Cardiac fibroblast (primary cell): ENCODE results near the gene TCF7L1.

Experiments used
- DNase-seq, 2 donors: peaks; one replicate each; pipeline versions ENCODE4 v3.0.0 to v3.0.0-alpha.2; 2010; ENCODE audit warnings: low read depth in 2 of 2
- H3K4me3 ChIP-seq, 2 donors: replicated peaks in 1 of 2; 1 replicate in 1 of 2; 2 replicates in 1 of 2; pipeline ENCODE4 v1.5.1; 2011; ENCODE audit warnings: low read depth in 2 of 2, low read length in 2 of 2, mild to moderate bottlenecking in 2 of 2, moderate library complexity in 1 of 2
- TF ChIP-seq, protein P1 (sequence below): IDR thresholded peaks from one replicate; pipeline ENCODE4 v1.5.1; 2011; ENCODE audit warnings: low read depth, mild to moderate bottlenecking, low read length, inconsistent platforms

TCF7L1 gene

DNA sequence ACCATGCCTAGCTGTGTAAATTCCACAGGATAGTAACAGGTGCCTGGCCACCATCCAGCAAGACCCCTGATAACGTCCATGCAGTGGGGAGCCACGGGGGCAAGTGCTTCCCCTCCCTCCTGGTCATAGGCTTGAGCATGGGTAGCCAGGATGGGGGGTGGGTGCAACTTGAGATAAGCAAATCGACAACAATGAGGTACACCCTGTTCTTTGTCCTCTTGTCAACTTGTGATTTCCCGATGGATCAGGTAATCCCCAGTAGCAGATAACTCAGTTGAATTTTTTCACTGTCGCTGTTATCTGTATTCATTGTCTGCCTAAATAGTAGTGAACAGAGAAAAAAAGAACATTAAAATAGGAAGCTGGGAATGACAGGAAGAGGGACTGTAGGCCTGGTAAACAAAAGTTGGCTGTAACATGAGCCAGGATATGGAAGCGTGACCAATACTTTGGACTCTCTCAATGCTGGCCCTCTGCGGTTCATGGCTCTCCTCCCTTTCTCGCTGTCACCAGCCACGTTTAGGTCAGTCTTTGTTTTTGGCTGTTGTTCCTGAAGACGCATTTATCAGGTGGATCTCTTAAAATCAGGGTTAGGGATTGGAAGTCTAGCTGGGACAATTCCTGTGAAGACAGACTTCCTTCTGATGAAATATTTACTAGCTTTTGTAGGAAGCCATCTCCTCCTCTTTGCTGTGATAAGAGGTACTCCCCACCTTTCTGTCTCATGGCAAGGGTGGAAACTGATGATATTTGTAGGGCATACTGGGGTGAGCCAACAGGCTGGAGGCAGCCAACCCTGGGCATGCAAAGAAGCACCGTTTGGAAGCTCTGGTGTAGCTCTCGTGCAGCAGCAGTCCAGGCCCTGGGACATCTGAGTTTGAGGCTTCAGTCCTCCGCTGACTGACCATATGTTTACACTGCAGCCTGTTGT lies 42.4 kb downstream of the TCF7L1 start:
- DNase-seq: peak; percentile 41 to 47

DNA sequence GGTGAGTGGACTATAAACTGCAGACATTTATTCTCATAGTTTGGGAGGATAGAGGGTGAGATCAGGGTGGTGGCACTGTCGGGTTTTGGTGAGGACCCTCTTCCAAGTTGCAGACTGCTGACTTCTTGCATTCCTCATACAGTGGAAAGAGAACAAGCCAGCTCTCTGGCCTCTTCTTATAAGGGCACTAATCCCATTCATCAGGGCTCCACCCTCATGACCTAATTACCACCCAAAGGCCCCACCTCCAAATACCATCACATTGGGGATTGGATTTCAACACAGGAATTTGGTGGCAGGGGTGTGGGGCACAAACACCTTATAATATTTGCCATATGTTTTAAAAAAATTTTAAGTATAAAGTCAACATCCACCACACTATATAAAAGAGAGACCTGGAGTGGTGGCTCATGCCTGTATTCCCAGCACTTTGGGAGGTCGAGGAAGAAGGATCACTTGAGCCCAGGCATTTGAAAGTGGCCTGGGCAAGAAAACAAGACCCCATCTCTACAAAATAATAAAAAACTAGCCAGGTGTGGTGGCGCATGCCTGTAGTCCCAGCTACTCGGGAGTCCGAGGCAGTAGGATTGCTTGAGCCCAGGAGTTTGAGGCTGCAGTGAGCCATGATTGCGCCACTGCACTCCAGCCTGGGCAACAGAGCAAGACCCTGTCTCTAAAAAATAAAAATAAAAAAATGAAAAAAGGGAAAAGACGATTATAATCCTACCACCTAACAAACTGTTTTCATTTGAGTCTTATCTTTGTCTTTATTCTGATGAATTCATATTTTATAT lies 44.0 kb downstream of the TCF7L1 start:
- no peak for DNase-seq
- no peak overlapping the region for H3K4me3 ChIP-seq
- TF ChIP-seq, protein P1, sequence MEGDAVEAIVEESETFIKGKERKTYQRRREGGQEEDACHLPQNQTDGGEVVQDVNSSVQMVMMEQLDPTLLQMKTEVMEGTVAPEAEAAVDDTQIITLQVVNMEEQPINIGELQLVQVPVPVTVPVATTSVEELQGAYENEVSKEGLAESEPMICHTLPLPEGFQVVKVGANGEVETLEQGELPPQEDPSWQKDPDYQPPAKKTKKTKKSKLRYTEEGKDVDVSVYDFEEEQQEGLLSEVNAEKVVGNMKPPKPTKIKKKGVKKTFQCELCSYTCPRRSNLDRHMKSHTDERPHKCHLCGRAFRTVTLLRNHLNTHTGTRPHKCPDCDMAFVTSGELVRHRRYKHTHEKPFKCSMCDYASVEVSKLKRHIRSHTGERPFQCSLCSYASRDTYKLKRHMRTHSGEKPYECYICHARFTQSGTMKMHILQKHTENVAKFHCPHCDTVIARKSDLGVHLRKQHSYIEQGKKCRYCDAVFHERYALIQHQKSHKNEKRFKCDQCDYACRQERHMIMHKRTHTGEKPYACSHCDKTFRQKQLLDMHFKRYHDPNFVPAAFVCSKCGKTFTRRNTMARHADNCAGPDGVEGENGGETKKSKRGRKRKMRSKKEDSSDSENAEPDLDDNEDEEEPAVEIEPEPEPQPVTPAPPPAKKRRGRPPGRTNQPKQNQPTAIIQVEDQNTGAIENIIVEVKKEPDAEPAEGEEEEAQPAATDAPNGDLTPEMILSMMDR: no peak

More for the DNA sequence above, 42.4 kb downstream of the TCF7L1 start:
- H3K4me3 ChIP-seq: no peak overlapping the region
- TF ChIP-seq, protein P1: no peak

DNA sequence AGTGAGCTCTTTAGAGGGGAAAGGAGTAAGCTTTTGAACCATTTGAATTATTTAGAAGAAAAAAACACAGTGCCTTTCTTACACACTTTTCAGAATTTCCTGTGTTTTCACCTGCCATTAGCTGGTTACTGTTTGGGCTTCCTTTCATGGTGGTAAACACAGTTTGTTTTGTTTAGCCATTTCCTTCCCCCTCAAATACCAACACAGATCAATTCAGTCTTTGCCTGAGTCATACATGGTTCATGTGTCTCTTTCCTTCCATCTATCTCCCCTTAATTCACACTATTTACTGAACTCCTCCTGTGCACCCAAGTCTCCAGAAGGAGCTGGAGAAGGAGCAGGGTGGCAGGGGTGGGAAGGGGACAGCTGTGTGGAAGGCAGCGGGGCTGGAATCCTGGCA lies 45.0 kb downstream of the TCF7L1 start:
- no peak for DNase-seq
- TF ChIP-seq, protein P1: no peak
- no peak overlapping the region for H3K4me3 ChIP-seq

DNA sequence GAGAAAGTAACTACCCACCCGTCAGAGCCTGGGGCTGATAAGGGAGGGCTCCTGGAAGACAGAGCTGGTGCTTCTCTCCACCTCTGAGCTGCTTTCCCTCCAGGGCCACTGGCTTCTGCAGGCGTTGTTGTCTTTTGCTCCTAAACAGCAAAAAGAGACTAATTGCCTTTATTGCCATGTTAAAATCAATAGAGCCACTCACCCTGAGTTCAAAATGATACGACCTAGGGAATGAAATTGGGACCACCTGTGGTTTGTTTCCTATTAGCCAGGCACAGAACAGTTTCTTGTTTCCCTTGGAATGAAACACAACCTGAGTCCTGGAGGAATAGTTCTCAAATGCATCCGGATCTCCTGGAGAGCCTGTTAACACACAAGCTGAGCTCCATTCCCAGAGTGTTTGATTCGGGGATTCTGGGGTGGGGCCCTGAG lies 45.8 kb downstream of the TCF7L1 start:
- TF ChIP-seq, protein P1: no peak
- H3K4me3 ChIP-seq: no peak overlapping the region
- no peak for DNase-seq

DNA sequence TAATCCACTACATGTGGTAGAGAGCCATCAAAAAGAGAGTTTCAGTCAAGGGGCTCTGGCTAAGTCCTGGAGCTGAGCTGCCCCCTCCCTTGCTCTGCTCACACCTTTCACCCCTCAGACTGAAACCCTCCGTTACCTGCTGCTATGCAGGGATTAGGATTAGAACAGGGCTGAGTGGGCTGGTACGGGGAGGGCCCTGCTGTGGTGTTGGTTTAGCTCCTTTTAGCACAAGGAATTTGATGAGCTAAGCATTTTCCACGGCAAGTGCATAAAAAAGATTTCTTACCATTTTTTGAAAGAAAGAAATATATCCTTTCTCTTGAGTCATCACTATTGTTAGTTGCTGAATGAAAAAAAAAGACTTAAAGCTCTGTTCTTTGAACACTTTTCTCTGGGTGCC lies 46.3 kb downstream of the TCF7L1 start:
- DNase-seq: no peak
- TF ChIP-seq, protein P1: no peak
- no peak overlapping the region for H3K4me3 ChIP-seq

DNA sequence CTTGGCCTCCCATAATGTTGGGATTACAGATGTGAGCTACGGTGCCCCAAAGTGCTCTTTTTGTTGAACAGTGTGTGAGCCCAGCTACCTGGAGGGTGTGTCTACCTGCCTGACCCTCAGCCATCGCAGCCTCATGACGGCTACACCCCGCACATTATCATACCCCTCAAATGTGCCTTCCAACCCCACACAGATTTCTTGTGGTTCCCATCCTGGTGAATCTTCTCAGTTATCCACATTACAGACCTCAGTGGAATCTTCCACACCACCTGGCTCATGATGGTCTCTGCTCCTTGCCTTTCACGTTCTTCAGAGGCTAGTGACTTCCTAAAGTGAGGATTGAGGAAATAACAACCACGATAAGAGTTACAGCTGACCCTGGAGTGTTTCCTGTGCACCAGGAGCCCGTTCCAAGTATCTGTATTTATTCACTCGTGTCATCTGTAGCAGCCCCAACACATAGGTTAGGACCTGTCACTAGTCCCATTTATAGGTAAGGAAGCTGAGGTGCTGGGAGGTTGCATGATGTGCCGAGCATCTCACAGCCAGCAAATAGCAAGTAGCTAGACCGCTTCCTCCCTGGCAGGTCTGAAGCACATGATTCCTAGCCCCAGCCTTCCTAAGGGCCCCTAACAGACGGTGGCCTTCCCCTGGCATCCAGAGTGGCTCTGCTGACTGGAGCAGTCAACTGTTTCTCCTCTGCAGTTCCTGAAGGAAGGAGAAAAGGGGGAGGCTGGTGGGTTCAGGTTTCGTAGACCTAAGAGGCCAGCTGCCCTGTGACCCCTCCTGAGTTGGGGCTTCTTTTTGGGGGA lies 47.3 kb downstream of the TCF7L1 start:
- TF ChIP-seq, protein P1: no peak

More for the DNA sequence above, 47.3 kb downstream of the TCF7L1 start:
- no peak overlapping the region for H3K4me3 ChIP-seq
- no peak for DNase-seq
